ENCODE data around the gene VSIG10L2.

GRCh38 chr11:125995313-125995712 is 49.5 kb downstream of the VSIG10L2 start:
- TF ChIP-seq CTCF (IDR thresholded peaks at IDR 0.05) (no peak), ZFX (IDR thresholded peaks at IDR 0.05; ENCODE audit: borderline replicate concordance) (no peak)

Data from 22Rv1 (cell line).